ENCODE data around the gene ZNF268. TPM values are rescaled to one million over a fixed set of nuclear protein-coding genes. Genes with fewer than 3 reads are reported as not detected.

ZNF268 gene
- total RNA-seq, 1 experiment from 2014 or later: 12.2 TPM

- BruUV-seq (replicated peaks): no TSS peak
- no peak for TF ChIP-seq CBX3 (IDR thresholded peaks at IDR 0.05; ENCODE audit: low read depth)
- TF ChIP-seq ZBTB33 (IDR thresholded peaks at IDR 0.05; ENCODE audit: extremely low read depth, insufficient replicate concordance, low read length): no peak
- no peak for TF ChIP-seq SP1 (IDR thresholded peaks at IDR 0.05; ENCODE audit: low read depth)
- TF ChIP-seq EZH2 (IDR thresholded peaks at IDR 0.05): no peak
- no peak for TF ChIP-seq POLR2AphosphoS5 (IDR thresholded peaks at IDR 0.05; ENCODE audit: low read depth, low read length)
- no peak for TF ChIP-seq YY1 (IDR thresholded peaks at IDR 0.05; ENCODE audit: extremely low read depth, insufficient replicate concordance, low read depth, low read length)
- no peak for TF ChIP-seq SIN3A (IDR thresholded peaks at IDR 0.05; ENCODE audit: low read depth)
- TF ChIP-seq ZNF274 (IDR thresholded peaks at IDR 0.05; ENCODE audit: low read depth, low read length): no peak
- TF ChIP-seq EZH2phosphoT487 (IDR thresholded peaks at IDR 0.05; ENCODE audit: borderline replicate concordance): no peak
- H3K27ac ChIP-seq (ENCODE audit: low read depth, low read length): no peak overlapping the region
- no peak overlapping the region for H2AFZ ChIP-seq (ENCODE audit: low read depth, low read length, poor library complexity, severe bottlenecking)
- no peaks in the 10 kb centered on the region for H3K79me2 ChIP-seq (ENCODE audit: insufficient read depth, low read length)
- intact Hi-C loops (cut with micrococcal nuclease): no loop called here
- no peaks in the 10 kb centered on the region for H3K36me3 ChIP-seq (ENCODE audit: control insufficient read depth in 1 of 2, insufficient read depth in 2 of 2, low read length in 2 of 2)
- no peaks in the 10 kb centered on the region for H3K27me3 ChIP-seq (ENCODE audit: insufficient read depth, low read length)
- ChIA-PET CTCF (no interaction called here), RAD21 (ENCODE audit: low non-redundant PET in 1 of 2, low total read pairs in 2 of 2, uncharacterized antibody in 2 of 2, unreplicated experiment in 2 of 2) (no interaction called here), POLR2A (no interaction called here)
- H3K9ac ChIP-seq (ENCODE audit: low read length): no peak overlapping the region
- no peaks in the 10 kb centered on the region for H3K9me2 ChIP-seq (ENCODE audit: insufficient read depth)
- no peak overlapping the region for H3K4me3 ChIP-seq (replicated peaks in 1 of 2; ENCODE audit: low read depth in 1 of 2, low read length in 2 of 2)
- no peak for ATAC-seq
- H3K9me3 ChIP-seq (ENCODE audit: control insufficient read depth in 1 of 2, insufficient read depth in 1 of 2, low read depth in 1 of 2, low read length in 2 of 2): peaks cover 0 to 3% of the 10 kb centered on the region in 2 experiments; a peak in 2 of 4 replicates
- no peaks in the 10 kb centered on the region for H4K20me1 ChIP-seq (ENCODE audit: insufficient read depth)
- no peak overlapping the region for H3K4me2 ChIP-seq (ENCODE audit: low read length)
- DNase-seq (ENCODE audit: low read depth, low spot score): no peak
- H3K4me1 ChIP-seq (ENCODE audit: control insufficient read depth in 1 of 2, insufficient read depth in 2 of 2, low read length in 2 of 2): no peaks in the 10 kb centered on the region
Observed at GRCh38 chr12:133226690-133227089, 45.4 kb downstream of the ZNF268 start.

Measured in HCT116 (cell line).